Activated naive CD8-positive, alpha-beta T cell treated with anti-CD3 and anti-CD28 coated beads for 36 hours (primary cell): ENCODE data around the gene KRT86. TPM values are rescaled to one million over a fixed set of nuclear protein-coding genes. Genes with fewer than 3 reads are reported as not detected.

ENCODE experiments used
- DNase-seq: peaks from one replicate; pipeline ENCODE4 v3.0.0; 2021
- H3K27ac Mint-ChIP-seq: one replicate; pipeline ENCODE4 v1.8.0; 2022; ENCODE audit warnings: mild to moderate bottlenecking, moderate library complexity, mixed read lengths
- H3K27me3 Mint-ChIP-seq: one replicate; pipeline ENCODE4 v1.8.0; 2022; ENCODE audit warnings: mild to moderate bottlenecking, mixed read lengths
- H3K36me3 Mint-ChIP-seq: one replicate; pipeline ENCODE4 v1.8.0; 2021; ENCODE audit warnings: mild to moderate bottlenecking, mixed read lengths
- H3K4me1 Mint-ChIP-seq: one replicate; pipeline ENCODE4 v1.8.0; 2021; ENCODE audit warnings: mixed read lengths
- H3K4me3 Mint-ChIP-seq: one replicate; pipeline ENCODE4 v1.8.0; 2022; ENCODE audit warnings: mild to moderate bottlenecking, moderate library complexity, mixed read lengths
- H3K9me3 Mint-ChIP-seq: one replicate; pipeline ENCODE4 v1.8.0; 2022; ENCODE audit warnings: mixed read lengths
- total RNA-seq, 2 experiments: library from RNA; stranded (reverse); gene quantifications; one replicate each; pipeline ENCODE4 v1.2.3, GENCODE V29; 2021

The KRT86 gene
- not detected for total RNA-seq

DNA sequence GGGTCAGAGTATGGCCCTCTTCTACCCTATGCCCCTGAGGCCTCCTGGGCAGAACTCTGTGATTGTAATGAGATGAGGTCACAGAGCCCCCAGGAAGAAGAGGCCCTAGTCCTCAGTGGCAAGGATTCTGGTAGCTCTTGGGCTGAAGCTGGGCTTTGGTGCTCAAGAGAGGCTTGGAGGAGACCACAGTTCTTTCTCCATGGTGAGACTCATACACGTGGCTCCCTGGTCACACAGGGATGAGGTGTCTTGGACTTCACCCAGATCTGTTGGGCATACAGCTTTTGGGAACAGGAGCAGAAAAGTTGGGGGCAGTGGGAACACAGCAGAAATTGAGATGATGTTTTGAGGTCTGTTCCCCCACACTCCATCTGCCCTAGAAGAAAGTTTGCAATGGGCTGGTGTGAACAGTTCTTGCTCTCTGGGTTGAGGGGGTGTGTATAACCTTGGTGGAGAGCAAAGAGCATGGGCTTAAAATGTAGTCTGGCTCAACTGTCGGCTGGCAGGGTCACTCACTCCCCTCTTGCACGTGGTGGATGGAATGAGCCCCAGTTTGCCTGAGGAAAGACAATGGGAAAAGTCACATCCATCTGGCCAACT is at the start of gene KRT86:
Gene KRT86, plus strand, starts transcription at position 125 of the 600 bp plus-strand sequence. CDS start 27,272 bp downstream, outside the sequence.
- no peak for DNase-seq
- H3K9me3 Mint-ChIP-seq: no peaks in the 10 kb centered on the region
- peaks cover 47% of the 10 kb centered on the region for H3K27me3 Mint-ChIP-seq
- H3K4me3 Mint-ChIP-seq: no peak within 1 kb of the TSS
- no peak within 1 kb of the TSS for H3K27ac Mint-ChIP-seq
- no peaks in the 10 kb centered on the region for H3K36me3 Mint-ChIP-seq
- H3K4me1 Mint-ChIP-seq: peaks cover 3% of the 10 kb centered on the region

DNA sequence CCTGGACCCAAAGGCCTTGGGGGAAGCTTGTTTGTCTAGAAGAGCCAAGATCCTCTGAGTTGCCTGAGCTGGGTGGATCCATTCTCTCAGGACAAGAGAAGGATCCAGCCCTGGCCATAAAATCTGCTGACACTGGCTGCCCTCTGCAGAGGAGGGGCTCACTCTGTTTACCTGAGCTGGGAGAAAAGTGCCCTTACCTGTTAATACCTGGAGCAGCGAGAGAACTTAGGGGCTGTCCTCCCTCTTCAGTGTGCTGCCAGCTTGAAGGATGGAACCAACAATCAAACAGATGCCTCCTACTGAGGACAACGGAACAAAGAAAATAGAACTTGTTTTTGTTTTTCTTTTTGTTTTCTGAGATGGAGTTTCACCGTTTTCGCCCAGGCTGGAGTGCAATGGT is 48.7 kb upstream of the KRT86 start:
- Mint-ChIP-seq H3K27me3 (peaks cover 63% of the 10 kb centered on the region), H3K4me1 (peaks cover 13% of the 10 kb centered on the region), H3K36me3 (no peaks in the 10 kb centered on the region)

GRCh38 chr12:52226446-52226845 is 48.0 kb upstream of the KRT86 start:
- no peaks in the 10 kb centered on the region for H3K36me3 Mint-ChIP-seq
- H3K27me3 Mint-ChIP-seq: peaks cover 62% of the 10 kb centered on the region

More for the DNA sequence above, 48.7 kb upstream of the KRT86 start:
- Mint-ChIP-seq H3K4me3 (no peak overlapping the region), H3K27ac (no peak overlapping the region), H3K9me3 (no peaks in the 10 kb centered on the region)
- DNase-seq: no peak

GRCh38 chr12:52227606-52228166 is 46.8 kb upstream of the KRT86 start:
- Mint-ChIP-seq H3K4me3 (no peak overlapping the region), H3K27ac (no peak overlapping the region), H3K4me1 (peaks cover 3% of the 10 kb centered on the region), H3K9me3 (no peaks in the 10 kb centered on the region), H3K36me3 (no peaks in the 10 kb centered on the region), H3K27me3 (peaks cover 71% of the 10 kb centered on the region)
- DNase-seq: no peak

More at GRCh38 chr12:52226446-52226845, 48.0 kb upstream of the KRT86 start:
- H3K27ac Mint-ChIP-seq: no peak overlapping the region
- no peaks in the 10 kb centered on the region for H3K9me3 Mint-ChIP-seq
- peaks cover 9% of the 10 kb centered on the region for H3K4me1 Mint-ChIP-seq
- no peak overlapping the region for H3K4me3 Mint-ChIP-seq
- no peak for DNase-seq

DNA sequence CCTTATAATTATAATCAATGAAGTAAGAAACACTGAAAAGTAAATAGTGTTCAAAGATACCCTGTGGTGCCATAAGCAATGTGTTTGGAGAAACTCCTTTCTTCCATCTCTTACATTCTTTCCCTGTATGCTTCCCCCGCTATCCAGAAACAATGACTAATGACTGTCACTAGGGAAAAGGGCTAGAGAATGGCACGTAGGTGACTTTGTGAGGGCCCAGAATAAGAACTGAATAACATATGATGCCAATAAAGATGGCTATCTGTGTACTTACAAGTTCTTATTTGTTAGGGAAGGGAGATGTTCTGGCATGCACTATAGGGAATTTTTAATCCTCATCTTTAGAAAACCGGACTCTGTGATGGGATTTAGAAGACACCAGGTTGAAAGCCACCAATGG is 46.1 kb upstream of the KRT86 start:
- no peak overlapping the region for H3K4me3 Mint-ChIP-seq
- peaks cover 3% of the 10 kb centered on the region for H3K4me1 Mint-ChIP-seq
- no peaks in the 10 kb centered on the region for H3K9me3 Mint-ChIP-seq

GRCh38 chr12:52228931-52229330 is 45.5 kb upstream of the KRT86 start:
- no peak for DNase-seq
- Mint-ChIP-seq H3K4me3 (no peak overlapping the region), H3K27me3 (peaks cover 71% of the 10 kb centered on the region), H3K27ac (no peak overlapping the region), H3K36me3 (no peaks in the 10 kb centered on the region), H3K4me1 (peaks cover 2% of the 10 kb centered on the region), H3K9me3 (no peaks in the 10 kb centered on the region)

More for the DNA sequence above, 46.1 kb upstream of the KRT86 start:
- Mint-ChIP-seq H3K27ac (no peak overlapping the region), H3K36me3 (no peaks in the 10 kb centered on the region), H3K27me3 (peaks cover 71% of the 10 kb centered on the region)
- DNase-seq: no peak

DNA sequence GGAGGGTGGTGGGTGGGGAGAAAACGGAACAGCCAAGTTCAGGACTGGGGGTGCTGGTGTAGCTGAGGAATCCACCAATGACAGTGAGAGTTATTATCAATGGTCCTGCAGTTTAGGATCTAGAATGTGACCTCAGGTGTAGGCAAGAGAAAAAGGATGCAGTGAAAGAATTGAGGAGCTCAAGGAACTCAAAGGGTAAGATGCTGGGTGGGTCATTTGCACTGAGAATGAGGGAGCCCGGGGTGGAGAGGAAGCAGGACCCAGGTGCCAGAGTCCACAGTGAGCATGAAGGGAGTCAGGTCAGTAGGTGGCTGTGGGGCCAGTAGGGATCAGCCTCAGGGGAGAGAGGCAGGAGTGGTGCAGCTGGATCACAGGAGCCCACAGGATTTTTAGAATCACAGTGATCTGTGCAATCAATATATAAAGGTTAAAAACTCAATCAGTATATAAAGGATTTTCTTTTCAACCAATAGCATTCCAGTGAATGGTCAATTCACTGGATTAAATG is 44.6 kb upstream of the KRT86 start:
- H3K27ac Mint-ChIP-seq: no peak overlapping the region
- DNase-seq: no peak
- H3K9me3 Mint-ChIP-seq: no peaks in the 10 kb centered on the region
- H3K27me3 Mint-ChIP-seq: peaks cover 69% of the 10 kb centered on the region
- H3K4me1 Mint-ChIP-seq: no peaks in the 10 kb centered on the region
- H3K36me3 Mint-ChIP-seq: no peaks in the 10 kb centered on the region
- H3K4me3 Mint-ChIP-seq: no peak overlapping the region

GRCh38 chr12:52230364-52231281 is 43.8 kb upstream of the KRT86 start:
- Mint-ChIP-seq H3K9me3 (no peaks in the 10 kb centered on the region), H3K36me3 (no peaks in the 10 kb centered on the region), H3K27me3 (peaks cover 68% of the 10 kb centered on the region), H3K4me3 (no peak overlapping the region), H3K4me1 (no peaks in the 10 kb centered on the region), H3K27ac (no peak overlapping the region)
- no peak for DNase-seq

DNA sequence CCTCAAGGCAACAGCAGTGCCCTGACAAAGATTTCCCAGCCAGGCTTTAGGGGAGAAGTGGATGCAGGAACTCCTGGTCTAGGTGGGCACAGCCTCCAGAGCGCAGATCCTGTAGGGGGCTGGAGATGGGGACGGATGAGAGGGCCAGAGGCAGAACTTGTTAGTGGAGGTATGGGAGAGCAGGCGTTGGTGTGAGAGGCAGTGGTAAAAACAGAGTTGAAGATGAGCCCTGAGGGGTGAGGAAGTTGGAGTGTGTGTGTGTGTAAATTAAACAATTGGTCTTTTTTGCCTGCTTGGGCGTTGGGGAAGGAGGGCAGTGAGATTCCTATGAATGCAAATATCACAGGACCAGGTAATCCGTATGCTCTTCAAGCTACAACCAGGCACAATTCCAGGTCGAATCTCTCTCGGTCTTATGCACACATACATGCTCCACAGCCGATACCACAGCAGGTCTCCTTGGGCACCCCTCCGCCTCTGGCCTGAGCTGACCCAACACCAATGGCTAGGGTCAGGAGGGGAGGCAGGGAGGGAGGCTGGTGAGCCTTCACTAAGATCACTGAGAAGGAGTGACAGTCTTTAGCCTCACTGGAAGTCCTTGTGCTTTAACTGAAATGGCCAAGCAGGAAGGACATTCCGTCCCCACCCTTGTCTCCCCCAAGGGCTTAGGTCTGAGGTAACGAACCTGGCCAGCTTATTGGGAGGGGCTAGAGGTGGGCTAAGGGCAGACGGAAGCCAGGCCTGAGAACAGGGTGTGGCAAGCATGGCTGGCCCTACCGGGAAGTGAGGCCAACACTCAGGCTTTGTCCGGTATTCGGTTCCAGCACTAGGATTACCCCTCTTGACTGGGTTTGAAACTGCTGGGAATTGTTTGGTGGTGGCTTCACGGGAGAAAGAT is 42.9 kb upstream of the KRT86 start:
- DNase-seq: no peak
- Mint-ChIP-seq H3K4me3 (no peak overlapping the region), H3K27me3 (peaks cover 63% of the 10 kb centered on the region), H3K27ac (no peak overlapping the region), H3K4me1 (no peaks in the 10 kb centered on the region), H3K36me3 (no peaks in the 10 kb centered on the region), H3K9me3 (no peaks in the 10 kb centered on the region)

DNA sequence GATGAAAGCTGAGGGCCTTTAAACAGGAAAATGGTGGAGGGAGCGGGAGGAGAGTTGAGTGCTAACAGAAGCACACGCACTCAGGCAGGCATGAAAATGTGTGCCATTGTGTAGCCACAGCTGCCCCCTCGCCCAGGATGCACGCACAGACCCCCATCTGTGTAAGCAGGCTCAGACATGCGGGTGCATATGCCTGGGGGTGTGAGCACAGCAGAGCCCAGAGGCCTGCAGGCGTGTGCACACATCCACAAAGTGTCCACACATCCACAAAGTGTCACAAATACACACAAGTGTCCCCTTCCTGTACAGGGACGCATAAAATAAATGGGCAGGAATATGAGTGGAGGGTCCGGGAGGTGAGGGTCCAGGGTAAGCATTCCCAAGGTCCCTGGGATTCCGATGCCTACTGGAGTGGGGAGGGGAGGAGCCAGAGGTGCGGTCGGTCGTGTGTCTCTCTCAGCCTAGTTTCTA is 42.2 kb upstream of the KRT86 start:
- H3K4me1 Mint-ChIP-seq: no peaks in the 10 kb centered on the region
- no peaks in the 10 kb centered on the region for H3K9me3 Mint-ChIP-seq
- no peak overlapping the region for H3K27ac Mint-ChIP-seq
- peaks cover 61% of the 10 kb centered on the region for H3K27me3 Mint-ChIP-seq
- no peaks in the 10 kb centered on the region for H3K36me3 Mint-ChIP-seq
- no peak for DNase-seq
- no peak overlapping the region for H3K4me3 Mint-ChIP-seq

GRCh38 chr12:52232674-52233461 is 41.6 kb upstream of the KRT86 start, which contains the start of gene KRT7:
TSS of gene KRT7 (plus strand) at chr12:52233243. CDS start at chr12:52233297, 54 bp downstream.
- no peak for DNase-seq
- Mint-ChIP-seq H3K27me3 (peaks cover 58% of the 10 kb centered on the region), H3K36me3 (no peaks in the 10 kb centered on the region), H3K9me3 (no peaks in the 10 kb centered on the region), H3K27ac (no peak within 1 kb of the TSS), H3K4me3 (no peak within 1 kb of the TSS), H3K4me1 (no peaks in the 10 kb centered on the region)

DNA sequence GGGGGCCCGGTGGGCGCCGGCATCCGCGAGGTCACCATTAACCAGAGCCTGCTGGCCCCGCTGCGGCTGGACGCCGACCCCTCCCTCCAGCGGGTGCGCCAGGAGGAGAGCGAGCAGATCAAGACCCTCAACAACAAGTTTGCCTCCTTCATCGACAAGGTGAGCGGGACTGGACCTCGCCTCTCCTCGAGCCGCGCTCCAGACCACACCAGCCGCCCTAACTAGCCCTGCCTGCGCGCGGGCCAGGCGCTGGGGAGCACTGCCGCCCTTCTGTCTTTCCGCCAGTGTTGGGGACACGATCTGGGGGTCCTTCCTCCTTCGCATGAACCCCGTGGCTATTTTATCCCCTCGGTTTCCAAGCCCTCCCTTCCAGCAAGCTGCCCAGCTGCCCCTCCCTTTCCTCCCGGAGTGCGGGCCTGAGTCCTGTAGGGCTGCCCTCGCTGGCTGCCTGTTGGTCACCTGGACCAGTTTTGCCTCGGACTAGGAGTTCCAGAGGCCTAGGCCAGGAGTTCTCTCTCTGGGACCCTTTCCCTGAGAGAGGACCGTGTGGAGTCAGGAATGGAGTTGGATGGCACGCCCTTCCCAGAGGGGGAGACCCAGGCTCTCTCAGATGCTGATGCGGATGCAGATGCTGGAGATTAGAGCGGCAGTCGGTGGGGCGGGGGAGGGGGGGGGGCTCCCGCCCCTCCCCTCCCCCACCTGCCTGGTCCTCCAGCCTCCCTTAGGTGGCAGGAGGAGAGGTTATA is 40.8 kb upstream of the KRT86 start:
- Mint-ChIP-seq H3K36me3 (no peaks in the 10 kb centered on the region), H3K27me3 (peaks cover 50% of the 10 kb centered on the region), H3K4me3 (no peak overlapping the region), H3K9me3 (no peaks in the 10 kb centered on the region), H3K27ac (no peak overlapping the region), H3K4me1 (no peaks in the 10 kb centered on the region)
- DNase-seq: no peak

DNA sequence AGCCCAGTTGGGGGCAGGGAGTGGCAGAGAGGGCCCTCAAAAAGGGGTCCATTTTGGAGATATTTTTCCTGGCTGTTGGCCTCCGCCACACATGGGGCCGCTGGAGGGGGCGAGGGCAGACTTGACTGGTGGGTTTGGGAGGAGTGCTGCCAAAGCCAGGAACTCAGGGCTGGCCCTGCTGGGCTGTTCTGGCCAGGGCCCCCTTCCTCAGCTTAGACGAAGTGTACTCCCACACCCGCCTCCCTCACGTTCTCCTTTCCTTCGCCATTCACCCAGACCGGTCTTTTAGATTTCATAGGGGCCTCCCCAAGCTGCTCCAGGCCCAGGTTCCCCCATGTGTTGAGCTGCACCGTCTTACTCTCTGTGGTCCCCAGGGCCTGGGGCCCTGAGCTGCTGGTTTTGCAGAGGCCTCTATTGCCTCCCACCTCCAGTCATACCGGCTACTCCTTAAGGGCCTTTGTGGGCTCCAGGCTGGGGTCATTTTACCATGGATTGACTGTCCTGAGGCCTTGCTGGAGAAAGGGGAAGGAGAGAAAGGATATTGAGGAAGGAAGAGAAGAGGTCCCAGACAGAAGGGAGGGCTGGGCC is 40.1 kb upstream of the KRT86 start:
- no peak overlapping the region for H3K4me3 Mint-ChIP-seq
- H3K4me1 Mint-ChIP-seq: no peaks in the 10 kb centered on the region
- DNase-seq: no peak
- no peaks in the 10 kb centered on the region for H3K9me3 Mint-ChIP-seq
- no peak overlapping the region for H3K27ac Mint-ChIP-seq
- peaks cover 48% of the 10 kb centered on the region for H3K27me3 Mint-ChIP-seq
- no peaks in the 10 kb centered on the region for H3K36me3 Mint-ChIP-seq
